ENCODE data around the gene USP22. TPM values are rescaled to one million over a fixed set of nuclear protein-coding genes. Genes with fewer than 3 reads are reported as not detected.
A peak's percentile ranks its signal among the peaks of the same experiment; 100 is the strongest.

The USP22 gene
- total and polyA plus RNA-seq, 2 experiments from 2014 or later, result 68.9 to 296 TPM

- TF ChIP-seq, protein P1, sequence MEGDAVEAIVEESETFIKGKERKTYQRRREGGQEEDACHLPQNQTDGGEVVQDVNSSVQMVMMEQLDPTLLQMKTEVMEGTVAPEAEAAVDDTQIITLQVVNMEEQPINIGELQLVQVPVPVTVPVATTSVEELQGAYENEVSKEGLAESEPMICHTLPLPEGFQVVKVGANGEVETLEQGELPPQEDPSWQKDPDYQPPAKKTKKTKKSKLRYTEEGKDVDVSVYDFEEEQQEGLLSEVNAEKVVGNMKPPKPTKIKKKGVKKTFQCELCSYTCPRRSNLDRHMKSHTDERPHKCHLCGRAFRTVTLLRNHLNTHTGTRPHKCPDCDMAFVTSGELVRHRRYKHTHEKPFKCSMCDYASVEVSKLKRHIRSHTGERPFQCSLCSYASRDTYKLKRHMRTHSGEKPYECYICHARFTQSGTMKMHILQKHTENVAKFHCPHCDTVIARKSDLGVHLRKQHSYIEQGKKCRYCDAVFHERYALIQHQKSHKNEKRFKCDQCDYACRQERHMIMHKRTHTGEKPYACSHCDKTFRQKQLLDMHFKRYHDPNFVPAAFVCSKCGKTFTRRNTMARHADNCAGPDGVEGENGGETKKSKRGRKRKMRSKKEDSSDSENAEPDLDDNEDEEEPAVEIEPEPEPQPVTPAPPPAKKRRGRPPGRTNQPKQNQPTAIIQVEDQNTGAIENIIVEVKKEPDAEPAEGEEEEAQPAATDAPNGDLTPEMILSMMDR (conservative IDR thresholded peaks at IDR 0.05; ENCODE audit: low read depth in 2 of 2), result no peak
- TF ChIP-seq JUNB (IDR thresholded peaks at IDR 0.05; ENCODE audit: unreplicated experiment), result no peak
- TF ChIP-seq POLR2AphosphoS5 (IDR thresholded peaks at IDR 0.05; ENCODE audit: low read depth), result no peak
- TF ChIP-seq EZH2 (IDR thresholded peaks at IDR 0.05; ENCODE audit: low read depth, unreplicated experiment), result no peak
- TF ChIP-seq STAT1 (IDR thresholded peaks at IDR 0.05; ENCODE audit: unreplicated experiment), result no peak
Measured at GRCh38 chr17:21044971-21045370, 2.2 kb upstream of the USP22 start (continued).

GRCh38 chr17:21043296-21044232 lies 753 bp upstream of the USP22 start:
- ATAC-seq, result peak; percentile 89
- peak overlapping the region; percentile 98 for H3K27ac Mint-ChIP-seq
- DNase-seq (ENCODE audit: low spot score), result peak; percentile 98
- TF ChIP-seq CREB1 (CRISPR knock-in tag; IDR thresholded peaks at IDR 0.05; ENCODE audit: low read depth), result peak; percentile 24; the same call in 1 of the 2 replicates
- no peak for TF ChIP-seq NANOG (IDR thresholded peaks at IDR 0.05; ENCODE audit: borderline replicate concordance)
- TF ChIP-seq STAT1 (IDR thresholded peaks at IDR 0.05; ENCODE audit: unreplicated experiment), result no peak
- peak; percentile 61 for TF ChIP-seq POLR2AphosphoS5 (IDR thresholded peaks at IDR 0.05; ENCODE audit: low read depth)
- TF ChIP-seq, protein P1 (conservative IDR thresholded peaks at IDR 0.05; ENCODE audit: low read depth in 2 of 2), result peak; percentile 65 to 80
- no peak for TF ChIP-seq EZH2 (IDR thresholded peaks at IDR 0.05; ENCODE audit: low read depth, unreplicated experiment)
- no peak for TF ChIP-seq ZNF462 (CRISPR knock-in tag; IDR thresholded peaks at IDR 0.05)
- TF ChIP-seq JUNB (IDR thresholded peaks at IDR 0.05; ENCODE audit: unreplicated experiment), result no peak
- TF ChIP-seq ZNF331 (CRISPR knock-in tag; IDR thresholded peaks at IDR 0.05; ENCODE audit: low read depth), result no peak
- peak; percentile 19; the same call in 1 of the 2 replicates for TF ChIP-seq ETS1 (IDR thresholded peaks at IDR 0.05)
- TF ChIP-seq ZNF114 (CRISPR knock-in tag; IDR thresholded peaks at IDR 0.05), result no peak

More at GRCh38 chr17:21043296-21044232, 753 bp upstream of the USP22 start:
- Histone ChIP-seq H3K4me3 (peak overlapping the region; percentile 56), H3K36me3 (ENCODE audit: insufficient read depth) (no peaks in the 10 kb centered on the region; the same call in 1 of the 2 replicates), H3F3A (replicated peaks; ENCODE audit: low read depth) (peaks cover 5% of the 10 kb centered on the region; the same call in 1 of the 2 replicates), H3K27ac (ENCODE audit: low read depth) (peak overlapping the region; percentile 99), H2AFZ (peak overlapping the region; percentile 80), H3K4me1 (ENCODE audit: insufficient read depth) (peaks cover 20% of the 10 kb centered on the region), H4K20me1 (replicated peaks; ENCODE audit: insufficient read depth) (peaks cover 13% of the 10 kb centered on the region), H3K27me3 (ENCODE audit: insufficient read depth) (no peaks in the 10 kb centered on the region), H3K79me2 (replicated peaks; ENCODE audit: insufficient read depth) (peaks cover 36% of the 10 kb centered on the region), H3K4me2 (peak overlapping the region; percentile 76), H3K9me2 (ENCODE audit: insufficient read depth) (no peaks in the 10 kb centered on the region)
- Mint-ChIP-seq H3K9me3 (peaks cover 2% of the 10 kb centered on the region), H3K4me1 (peaks cover 15% of the 10 kb centered on the region), H3K36me3 (ENCODE audit: low read depth) (peaks cover 17% of the 10 kb centered on the region; the same call in 2 of the 3 replicates), H3K4me3 (peak overlapping the region; percentile 84), H3K27me3 (ENCODE audit: insufficient read depth, low read depth, poor library complexity) (peaks cover 24% of the 10 kb centered on the region)

Measured in GM23338 (cell line).